Stimulated activated CD8-positive, alpha-beta memory T cell treated with anti-CD3 and anti-CD28 coated beads, Interleukin-2, amount 100 ng/mL, for 48 hours (primary cell): ENCODE measurements around the gene APOL4.
"Not testable (repeated sequence)": the region's sequence is repeated elsewhere in the genome, so short reads cannot be mapped to it uniquely, and the experiment has no call there.

Experiments
- DNase-seq, 2 donors: peaks; one replicate each; pipeline ENCODE4 v3.0.0-alpha.2; 2020; ENCODE audit warnings: low read depth in 2 of 2

The APOL4 gene, protein sequence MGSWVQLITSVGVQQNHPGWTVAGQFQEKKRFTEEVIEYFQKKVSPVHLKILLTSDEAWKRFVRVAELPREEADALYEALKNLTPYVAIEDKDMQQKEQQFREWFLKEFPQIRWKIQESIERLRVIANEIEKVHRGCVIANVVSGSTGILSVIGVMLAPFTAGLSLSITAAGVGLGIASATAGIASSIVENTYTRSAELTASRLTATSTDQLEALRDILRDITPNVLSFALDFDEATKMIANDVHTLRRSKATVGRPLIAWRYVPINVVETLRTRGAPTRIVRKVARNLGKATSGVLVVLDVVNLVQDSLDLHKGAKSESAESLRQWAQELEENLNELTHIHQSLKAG

DNA sequence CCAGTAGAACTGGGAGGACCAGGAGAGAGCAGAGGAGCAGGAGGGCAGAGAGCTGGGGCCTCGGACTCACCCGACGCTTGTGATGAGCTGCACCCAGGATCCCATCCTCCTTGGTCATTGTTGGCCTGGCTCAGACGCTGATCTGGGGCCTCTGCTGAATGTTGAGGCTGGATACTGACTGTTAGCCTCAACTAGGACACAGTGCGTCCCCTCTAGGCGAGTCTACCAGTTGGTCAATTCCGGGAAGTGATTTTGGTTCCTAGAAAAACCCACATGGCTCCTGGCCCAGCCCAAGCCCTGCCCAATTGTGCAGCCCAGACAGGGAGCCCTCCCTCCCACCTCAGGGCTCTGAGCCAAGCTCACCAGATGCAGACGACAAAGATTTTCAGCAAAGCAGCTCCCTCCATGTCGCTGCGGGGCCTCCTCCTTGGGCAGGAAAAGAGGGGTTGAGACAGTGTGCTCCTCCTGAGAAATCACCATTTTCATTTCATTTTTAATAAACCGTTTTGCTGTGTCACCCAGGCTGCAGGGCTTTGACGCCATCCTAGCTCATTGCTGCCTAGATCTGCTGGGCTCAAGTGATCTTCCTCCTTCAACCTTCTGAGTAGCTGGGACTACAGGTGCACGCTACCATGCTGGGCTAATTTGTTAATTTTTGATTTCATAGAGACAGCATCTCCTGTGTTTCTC, at the start of gene APOL4:
Gene APOL4, minus strand, starts transcription at position 180 of the 690 bp plus-strand sequence. Its CDS starts 75 bp downstream, at position 105.
- no peak for DNase-seq

DNA sequence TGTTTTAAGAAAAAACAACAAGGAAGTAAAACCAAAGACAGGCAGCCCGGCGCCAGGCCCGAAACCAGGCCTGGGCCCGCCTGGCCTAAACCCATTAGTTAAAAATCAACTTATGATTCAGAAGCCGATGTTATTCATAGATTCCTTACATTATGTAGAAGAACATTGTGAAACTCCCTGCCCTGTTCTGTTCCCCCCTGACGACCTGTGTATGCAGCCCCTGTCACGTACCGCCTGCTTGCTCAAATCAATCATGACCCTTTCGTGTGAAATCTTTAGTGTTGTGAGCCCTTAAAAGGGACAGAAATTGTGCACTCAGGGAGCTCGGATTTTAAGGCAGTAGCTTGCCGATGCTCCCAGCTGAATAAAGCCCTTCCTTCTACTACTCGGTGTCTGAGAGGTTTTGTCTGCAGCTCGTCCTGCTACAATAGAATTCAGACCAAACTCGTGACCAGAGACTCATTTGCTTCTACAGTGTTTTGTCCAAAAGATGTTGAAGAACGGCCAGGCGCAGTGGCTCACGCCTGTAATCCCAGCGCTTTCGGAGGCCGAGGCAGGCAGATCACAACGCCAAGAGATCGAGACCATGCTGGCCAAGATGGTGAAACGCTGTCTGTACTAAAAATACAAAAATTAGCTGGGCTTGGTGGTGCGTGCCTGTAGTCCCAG, 48.8 kb upstream of the APOL4 start:
- not testable (repeated sequence) for DNase-seq

DNA sequence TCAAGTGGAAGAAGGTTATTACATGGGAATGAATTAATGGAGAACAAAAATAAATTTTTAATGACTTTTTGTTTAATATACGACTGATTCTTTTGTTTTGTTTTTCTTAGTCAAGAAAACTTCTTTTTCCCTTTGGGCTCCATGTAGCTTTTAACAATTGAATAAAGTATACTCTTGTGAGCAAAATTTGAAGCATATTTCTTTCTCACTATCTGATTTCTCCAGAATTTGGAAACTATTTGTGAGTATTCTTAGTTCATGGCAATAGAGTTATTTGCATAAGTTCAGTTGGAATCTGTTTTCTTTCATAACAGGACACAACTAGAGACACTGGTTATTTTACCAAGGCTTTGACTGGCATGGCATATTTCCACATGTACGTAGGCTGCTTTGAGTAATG, 47.6 kb upstream of the APOL4 start:
- DNase-seq = no peak

DNA sequence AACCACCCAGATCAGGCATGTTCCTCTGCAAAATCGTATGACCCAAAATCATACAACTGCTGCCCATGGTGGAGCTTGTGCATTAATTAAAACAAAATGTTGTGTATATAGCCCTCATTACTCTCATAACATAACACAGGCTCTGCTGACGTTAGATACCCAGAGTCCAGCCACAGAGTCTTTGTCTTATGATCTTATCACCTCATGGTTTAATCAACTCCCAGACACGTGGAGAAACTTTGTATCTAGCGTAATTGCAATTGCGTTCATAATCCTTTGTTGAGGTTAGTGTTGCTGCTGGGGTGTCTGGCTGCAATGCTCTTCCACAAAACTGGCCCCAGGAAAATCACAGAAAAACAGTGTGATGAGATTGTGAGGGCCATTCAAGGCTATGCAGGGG, 46.3 kb upstream of the APOL4 start:
- DNase-seq = no peak

DNA sequence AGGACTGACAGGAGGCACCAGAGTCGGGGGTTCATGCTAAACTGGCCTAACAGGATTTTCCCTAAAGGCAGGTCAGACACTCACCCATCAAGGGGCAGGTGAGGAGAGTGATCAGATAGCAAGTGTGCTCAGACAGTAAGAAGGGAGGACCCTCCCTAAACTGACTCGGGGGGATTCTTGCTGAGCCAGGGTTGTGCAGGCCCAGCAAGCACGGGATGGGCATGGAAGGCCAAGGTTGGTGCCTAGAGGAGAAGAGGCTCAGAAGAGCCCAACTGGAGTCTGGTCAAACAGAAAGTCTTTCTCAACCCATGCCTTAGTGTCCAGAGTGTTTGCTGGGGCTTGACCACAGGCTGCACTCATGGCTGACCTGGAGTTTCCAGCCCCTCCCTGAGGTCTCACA, 45.1 kb upstream of the APOL4 start:
- no peak for DNase-seq

DNA sequence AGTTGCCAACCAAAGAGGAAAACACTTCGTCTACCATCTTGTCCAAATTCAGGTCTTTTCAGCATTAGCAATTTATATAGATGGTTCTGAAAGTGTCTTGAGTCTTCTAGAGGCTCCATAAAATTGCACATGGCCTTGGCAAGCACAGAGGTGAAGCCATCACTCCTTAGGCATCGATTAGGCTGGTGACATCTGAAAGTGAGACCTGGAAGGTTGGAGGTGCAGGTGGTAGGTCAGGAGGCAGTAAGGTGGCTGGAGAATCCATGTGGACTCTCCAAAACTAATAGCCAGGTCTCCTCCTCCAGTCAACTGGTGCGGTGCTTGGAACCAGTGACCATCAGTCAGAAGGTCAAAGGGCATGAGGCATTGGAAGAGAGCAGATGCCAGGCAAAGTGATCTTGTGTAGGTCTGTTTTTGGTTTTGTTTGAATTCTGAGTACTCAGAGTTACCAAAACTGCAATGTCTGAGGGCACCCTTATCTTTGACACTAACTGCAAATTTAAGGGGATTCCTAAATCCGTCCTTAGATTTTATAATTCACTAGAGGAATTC, 44.3 kb upstream of the APOL4 start:
- no peak for DNase-seq

DNA sequence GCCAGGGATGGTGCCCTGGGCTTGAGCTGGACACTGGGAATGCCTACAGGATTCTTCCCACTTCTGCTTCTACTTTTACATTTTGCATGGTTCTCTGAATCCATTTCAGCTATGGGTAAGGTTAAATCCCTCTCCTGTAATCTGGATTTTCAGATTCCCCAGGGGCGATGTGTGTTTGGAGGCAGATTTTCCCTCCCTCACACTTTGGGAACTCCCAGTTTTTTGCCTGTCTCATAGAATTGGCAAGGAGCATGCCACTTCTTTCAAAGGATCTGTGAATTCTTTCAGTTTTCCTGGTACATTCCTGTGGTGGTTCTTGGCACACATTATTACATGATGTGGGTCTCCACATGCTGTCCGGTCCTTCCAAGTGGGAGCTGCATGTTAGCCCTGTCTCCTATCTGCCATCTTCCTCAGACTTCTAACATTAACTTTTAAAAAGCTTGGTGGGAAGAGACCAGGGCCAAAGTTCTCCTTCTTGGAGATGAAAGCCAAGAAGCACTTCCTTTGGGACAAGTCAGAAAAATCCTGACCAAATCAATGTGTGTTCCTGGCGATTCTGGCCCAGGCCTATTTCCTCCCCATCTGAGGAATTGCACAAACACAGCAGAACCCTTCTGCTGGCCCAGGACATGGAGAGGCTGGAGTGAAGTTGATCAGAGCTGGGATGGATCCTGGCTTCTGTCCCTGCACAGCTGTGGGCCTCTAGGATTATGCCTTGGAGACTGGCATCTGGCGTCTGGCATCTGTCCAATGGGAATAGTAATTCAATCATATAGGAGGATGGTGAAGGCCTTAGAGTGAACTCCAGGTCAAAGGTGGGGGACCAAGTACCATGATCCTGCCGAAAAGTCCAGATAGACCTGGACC, 43.1 kb upstream of the APOL4 start:
- DNase-seq = no peak

DNA sequence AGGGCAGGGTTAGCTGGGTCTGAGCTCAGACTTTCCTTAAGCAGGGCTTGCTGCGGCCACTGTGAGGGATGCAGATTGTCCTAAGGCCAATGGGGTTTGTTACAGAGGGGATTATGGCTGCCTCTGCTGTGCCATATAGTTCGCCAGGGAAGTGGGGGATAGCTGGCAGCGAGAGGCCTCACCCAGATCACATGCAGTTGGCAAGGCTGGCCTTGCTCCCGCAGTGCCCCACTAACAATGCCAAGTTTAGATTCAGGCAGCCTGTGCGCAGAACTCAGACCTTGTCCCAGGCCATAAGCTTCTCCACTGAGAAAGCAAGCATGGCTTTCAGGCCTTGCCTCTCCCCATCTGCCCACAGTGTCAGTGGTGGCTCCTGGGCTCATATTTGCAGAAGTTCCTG, 42.4 kb upstream of the APOL4 start:
- no peak for DNase-seq

DNA sequence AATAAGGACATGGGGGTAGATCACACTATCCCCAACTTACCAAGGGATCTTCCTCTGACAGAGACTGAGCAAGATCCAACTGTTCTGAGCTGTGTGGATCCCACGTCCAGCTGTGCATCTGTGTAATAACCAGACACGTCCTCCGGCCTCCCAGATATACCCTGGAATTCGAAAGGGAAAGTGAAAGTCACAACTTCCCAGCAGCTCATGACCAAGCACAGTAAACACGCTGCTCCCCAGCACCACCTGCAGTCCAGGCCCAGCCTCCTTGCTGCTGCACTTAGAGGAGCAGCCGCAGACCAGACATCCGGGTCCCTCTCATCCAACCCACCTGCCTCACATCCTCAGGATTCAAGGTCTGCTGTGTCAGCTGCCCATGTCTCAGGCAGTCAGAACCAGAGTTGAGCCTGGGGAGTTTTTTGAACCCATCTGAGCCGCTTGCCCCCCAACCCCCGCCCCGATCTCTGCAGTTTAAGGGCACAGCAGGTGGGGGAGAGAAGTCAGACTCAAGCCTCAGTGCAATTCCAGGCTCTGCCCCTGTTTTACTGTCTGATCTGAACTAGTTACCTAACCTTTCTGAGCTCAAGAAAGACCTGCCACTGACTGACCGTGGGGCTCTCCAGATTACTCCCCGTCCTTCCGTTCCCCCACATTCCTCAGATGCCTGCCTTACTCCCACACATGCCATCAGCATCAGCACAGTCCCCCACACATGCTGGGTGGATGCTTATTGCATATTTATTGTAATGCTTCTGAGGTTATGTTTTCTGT, 38.0 kb upstream of the APOL4 start, which contains the start of gene APOL2:
Gene APOL2, minus strand, starts transcription at position 127 of the 771 bp plus-strand sequence. CDS start 6,365 bp downstream, outside the sequence.
- peak; percentile 64 to 81 for DNase-seq

DNA sequence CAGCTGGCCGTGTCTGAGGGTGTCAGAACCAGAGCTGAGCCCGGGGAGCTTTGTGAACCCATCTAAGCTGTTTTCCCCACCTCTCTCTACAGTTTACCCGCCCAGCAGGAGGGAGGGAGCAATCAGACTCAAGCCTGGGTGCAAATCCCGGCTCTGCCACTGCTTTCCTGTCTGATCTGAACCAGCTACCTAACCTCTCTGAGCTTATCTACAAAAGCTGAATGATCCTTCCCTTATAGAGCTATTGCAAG, 37.5 kb upstream of the APOL4 start:
- DNase-seq = no peak

DNA sequence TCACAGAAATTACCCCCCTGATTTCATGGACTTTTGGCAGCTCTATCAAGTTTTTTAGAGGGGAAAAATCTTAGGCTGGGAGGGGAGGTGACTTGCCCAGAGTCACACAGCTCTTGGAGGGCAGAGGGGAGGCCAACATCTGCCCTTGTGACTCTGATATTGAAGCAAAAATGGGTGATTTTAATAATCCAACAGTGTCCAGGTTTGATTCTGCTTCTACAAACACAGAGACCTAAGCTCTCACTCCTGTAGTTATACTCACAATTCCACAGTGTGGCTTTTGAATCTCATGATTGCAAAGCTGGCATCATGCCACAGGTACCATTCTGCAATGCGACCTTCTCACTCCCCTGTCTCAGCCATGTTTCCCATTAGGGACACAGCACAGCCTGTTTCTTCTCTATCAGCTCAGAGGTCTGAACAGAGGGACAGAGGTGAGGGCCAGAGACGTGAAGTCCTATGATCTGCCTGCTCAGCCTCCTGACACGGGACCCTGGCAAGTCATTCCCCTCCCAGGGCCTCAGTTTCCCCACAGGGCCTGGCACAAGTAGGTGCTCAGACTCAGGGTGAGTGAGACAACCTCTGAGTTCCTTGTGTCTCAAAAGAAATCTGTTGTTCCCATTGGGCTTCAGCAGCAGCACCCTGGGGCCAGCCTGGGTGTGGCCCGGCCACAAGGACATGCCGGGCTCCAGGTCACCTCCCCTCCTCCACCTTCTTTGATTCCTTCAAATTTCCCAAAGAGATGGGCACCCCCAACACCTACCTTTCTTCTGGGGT, 37.0 kb upstream of the APOL4 start:
- no peak for DNase-seq

DNA sequence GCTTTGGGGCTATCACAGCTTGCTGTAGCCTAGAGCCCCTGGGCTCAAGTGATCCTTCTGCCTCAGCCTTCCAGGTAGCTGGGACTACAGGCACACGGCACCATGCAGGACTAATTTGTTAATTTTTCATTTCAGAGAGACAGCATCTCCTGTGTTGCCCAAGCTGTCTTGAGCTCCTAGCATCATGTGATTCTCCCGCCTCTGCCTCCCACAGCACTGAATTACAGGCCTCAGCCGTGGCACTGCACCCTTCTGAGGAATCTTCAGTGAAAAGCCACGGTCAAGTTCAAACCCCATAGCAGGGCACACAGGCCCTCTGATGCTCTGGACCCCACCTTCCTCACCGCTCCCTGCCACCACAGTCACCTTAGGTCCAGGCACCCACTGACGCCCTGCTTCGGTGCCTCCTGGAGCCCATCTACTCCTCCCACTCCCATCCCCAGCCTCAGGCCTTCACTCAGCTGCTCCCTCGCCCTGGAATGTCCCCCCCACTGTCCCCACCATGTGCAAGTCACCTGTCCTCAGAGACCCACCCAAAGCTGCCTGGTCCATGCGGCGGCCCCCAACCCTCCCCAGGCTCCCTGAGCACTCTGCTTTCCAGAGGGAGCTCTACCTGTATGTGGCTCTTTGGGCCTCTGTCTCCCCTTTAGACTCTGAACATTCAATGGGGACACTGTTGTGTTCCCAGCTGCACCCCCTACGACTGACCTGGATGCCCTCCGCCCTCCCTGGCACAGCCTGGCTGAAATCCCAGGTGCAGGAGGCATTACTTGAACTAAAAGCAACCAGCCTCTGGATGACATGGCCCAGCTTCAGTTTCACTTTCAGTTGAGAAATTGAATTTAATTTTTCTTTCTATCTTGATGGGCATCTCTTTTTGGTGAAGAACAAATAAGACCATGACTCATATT, 36.1 kb upstream of the APOL4 start:
- no peak for DNase-seq

DNA sequence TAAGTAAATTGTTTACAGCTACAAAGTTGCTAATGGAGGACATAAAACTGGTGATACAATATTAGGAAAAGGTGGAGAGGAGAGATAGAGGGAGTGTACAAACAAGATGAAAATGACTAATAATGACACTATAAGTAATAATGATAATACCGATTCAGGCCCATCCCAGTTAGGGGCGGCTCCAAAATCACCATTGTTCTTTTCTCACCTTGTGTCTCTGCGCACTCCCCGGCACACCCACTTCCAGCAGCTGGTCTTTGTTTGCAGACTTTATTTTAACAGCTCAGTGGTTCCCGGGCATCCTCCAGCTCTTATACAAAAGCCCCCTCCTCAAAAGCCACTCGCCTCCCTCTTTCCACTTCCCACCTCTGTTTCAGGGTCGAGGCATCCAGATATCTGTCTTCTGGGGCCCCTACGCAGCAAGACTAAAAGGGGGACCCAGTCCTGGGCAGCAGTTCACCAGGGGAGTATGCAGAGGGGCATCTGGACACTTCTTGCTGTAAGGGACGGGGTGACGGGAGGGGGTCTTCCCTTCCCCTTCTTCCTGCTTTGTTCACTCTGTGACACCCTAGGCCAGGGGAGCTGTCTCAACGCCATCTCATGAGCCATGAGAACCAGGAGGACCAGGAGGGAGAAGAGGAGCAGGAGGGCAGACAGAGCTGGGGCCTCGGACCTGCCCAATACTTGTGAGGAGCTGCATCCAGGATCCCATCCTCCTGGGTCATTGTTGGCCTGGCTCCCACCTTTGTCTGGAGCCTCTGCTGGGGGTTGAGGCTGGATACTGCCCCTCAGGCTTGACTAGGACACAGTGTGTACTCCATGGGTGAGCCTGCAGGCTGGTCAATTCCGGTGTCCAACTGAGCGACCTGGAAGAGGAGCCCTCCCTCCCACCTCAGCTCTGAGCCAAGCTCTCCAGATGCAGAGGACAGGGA, 35.0 kb upstream of the APOL4 start:
- DNase-seq = no peak

DNA sequence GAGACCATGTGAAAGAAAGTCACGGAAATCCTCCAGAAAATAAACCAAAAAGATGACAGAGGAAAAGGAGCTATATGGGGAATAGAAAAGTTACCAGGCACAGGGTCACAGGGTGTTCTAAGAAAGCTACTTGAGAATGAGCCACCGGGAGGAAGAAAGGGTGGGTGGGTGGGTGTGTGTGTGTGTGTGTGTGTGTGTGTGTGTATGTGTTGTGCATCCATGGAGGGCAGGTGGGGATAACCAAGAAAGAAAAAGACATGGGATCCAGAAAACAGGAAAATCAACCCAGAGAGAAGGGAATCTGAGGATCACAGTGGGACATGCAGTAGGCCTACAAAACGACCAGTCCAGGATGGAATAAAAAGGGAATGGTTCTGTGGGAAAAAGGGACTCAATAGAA, 34.0 kb upstream of the APOL4 start:
- no peak for DNase-seq

DNA sequence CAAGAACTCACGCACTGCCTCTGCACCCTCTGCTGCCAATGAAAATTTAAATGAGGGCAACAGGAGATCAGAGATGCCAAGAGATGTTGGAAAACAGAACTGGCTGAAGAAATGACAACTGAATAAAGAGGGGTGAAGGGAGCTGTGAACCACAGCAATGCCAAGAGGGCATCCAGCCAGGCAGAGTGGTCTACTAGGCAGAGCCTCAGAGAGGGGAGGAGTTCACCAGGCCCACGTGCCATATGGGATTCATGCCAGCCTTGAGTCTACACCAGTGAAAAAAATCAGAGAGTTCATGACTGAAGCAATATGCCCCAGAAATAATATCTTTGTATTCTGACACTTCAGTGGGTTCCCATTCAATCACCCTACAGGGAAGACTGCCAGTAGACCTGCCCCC, 33.3 kb upstream of the APOL4 start:
- no peak for DNase-seq

DNA sequence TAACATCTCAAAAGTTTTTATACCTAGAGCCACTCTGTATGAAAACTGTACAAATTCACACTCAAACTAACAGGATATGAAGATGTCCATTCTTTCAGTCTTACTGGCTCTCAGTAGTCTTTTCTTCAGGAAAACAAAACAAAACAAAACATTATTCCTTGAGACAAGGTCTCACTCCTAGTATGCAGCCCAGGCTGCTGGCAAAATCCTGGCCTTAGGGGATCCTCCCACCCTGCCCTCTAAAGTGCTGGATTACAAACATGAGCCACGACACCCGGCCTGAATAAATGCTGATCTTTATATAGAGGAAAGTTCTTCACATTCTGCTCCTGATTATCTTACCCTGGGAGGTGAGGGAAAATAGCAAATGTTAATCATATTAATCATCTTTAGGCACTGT, 32.6 kb upstream of the APOL4 start:
- no peak for DNase-seq

DNA sequence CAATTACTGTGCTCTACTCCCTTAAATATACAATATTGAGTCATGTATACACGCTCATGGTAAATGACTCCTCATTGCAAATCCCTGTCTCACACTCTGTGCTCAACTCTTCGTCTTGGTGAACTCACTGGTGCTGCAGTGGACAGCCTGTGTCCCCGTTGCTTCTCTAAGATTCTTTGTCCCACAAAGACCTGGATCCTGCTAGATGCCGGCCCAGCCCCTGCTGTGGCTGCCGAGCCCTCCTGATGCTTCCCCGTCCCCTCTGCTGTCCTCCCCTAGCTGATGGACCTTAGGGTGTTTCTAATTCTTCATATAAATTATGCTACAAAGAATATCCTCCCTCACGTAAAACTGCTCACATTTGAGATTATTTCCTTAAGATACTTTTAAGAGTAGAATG, 32.2 kb upstream of the APOL4 start:
- no peak for DNase-seq
